Keratinocyte (primary cell): ENCODE results near the gene PHACTR1. TPM values are rescaled to one million over a fixed set of nuclear protein-coding genes. Genes with fewer than 3 reads are reported as not detected.

Source experiments
- DNase-seq: peaks from one replicate; pipeline ENCODE4 v3.0.0-alpha.2; 2011; ENCODE audit warnings: low read depth, missing footprints, low spot score
- FAIRE-seq: peaks from 2 replicates; lab custom pipeline; 2011; peaks lifted over from hg19 to GRCh38; lab: Jason Lieb, UNC
- H2AFZ ChIP-seq: 2 replicates; pipeline ENCODE4 v1.6.0; 2012; ENCODE audit warnings: low read length, control low read depth, inconsistent platforms; ENCODE audit not compliant: control insufficient read depth
- H3K27ac ChIP-seq: 2 replicates; pipeline ENCODE4 v1.5.1; 2011; ENCODE audit warnings: low read length; ENCODE audit not compliant: control insufficient read depth, insufficient read depth
- H3K27me3 ChIP-seq: 3 replicates; pipeline ENCODE4 v1.6.0; 2011; ENCODE audit warnings: low read length; ENCODE audit not compliant: control insufficient read depth, insufficient read depth; ENCODE audit errors: extremely low read depth
- H3K36me3 ChIP-seq, 2 experiments: 2 replicates in 1 of 2; 3 replicates in 1 of 2; pipeline ENCODE4 v1.5.1; 2011; ENCODE audit warnings: low read length in 2 of 2, mild to moderate bottlenecking in 1 of 2; ENCODE audit not compliant: control insufficient read depth in 2 of 2, insufficient read depth in 2 of 2; ENCODE audit errors: extremely low read depth in 1 of 2
- H3K4me1 ChIP-seq: 3 replicates; pipeline ENCODE4 v1.5.1; 2011; ENCODE audit warnings: low read length; ENCODE audit not compliant: control insufficient read depth, insufficient read depth; ENCODE audit errors: extremely low read depth
- H3K4me2 ChIP-seq: 3 replicates; pipeline ENCODE4 v1.6.0; 2011; ENCODE audit warnings: low read depth, low read length; ENCODE audit not compliant: control insufficient read depth, insufficient read depth; ENCODE audit errors: extremely low read depth
- H3K4me3 ChIP-seq, 3 experiments: fragments of 200-600 bp in 1 of 3; sonication (generic) in 1 of 3; 2 replicates in 2 of 3; 3 replicates in 1 of 3; pipeline ENCODE4 v1.5.1; 2011 to 2016; ENCODE audit warnings: low read length in 3 of 3, mild to moderate bottlenecking in 3 of 3, control low read depth in 2 of 3, inconsistent platforms in 1 of 3, low read depth in 1 of 3, mixed read lengths in 1 of 3, mixed run types in 1 of 3, moderate library complexity in 1 of 3; ENCODE audit not compliant: control insufficient read depth in 2 of 3, insufficient read depth in 2 of 3; ENCODE audit errors: extremely low read depth in 1 of 3
- H3K79me2 ChIP-seq: 2 replicates; pipeline ENCODE4 v1.6.0; 2012; ENCODE audit warnings: low read length; ENCODE audit not compliant: control insufficient read depth, insufficient read depth
- H3K9ac ChIP-seq: 3 replicates; pipeline ENCODE4 v1.6.0; 2011; ENCODE audit warnings: low read length; ENCODE audit not compliant: control insufficient read depth, insufficient read depth; ENCODE audit errors: extremely low read depth
- H3K9me1 ChIP-seq: 3 replicates; pipeline ENCODE4 v1.6.0; 2011; ENCODE audit warnings: low read length; ENCODE audit not compliant: control insufficient read depth, insufficient read depth; ENCODE audit errors: extremely low read depth
- H3K9me3 ChIP-seq: 2 replicates; pipeline ENCODE4 v1.5.1; 2012; ENCODE audit warnings: low read depth, low read length; ENCODE audit not compliant: control insufficient read depth
- H4K20me1 ChIP-seq: 3 replicates; pipeline ENCODE4 v1.6.0; 2011; ENCODE audit warnings: low read length; ENCODE audit not compliant: control insufficient read depth, insufficient read depth; ENCODE audit errors: extremely low read depth
- CTCF ChIP-seq, 3 experiments: IDR thresholded peaks in 1 of 3; conservative IDR thresholded peaks in 1 of 3; optimal IDR thresholded peaks in 1 of 3; 2 replicates in 2 of 3; 3 replicates in 1 of 3; pipeline versions ENCODE3 to v1.5.1; 2011; ENCODE audit warnings: low read length in 3 of 3, mild to moderate bottlenecking in 3 of 3, moderate library complexity in 2 of 3, control low read depth in 1 of 3, inconsistent platforms in 1 of 3; ENCODE audit not compliant: insufficient read depth in 2 of 3; ENCODE audit errors: extremely low read depth in 1 of 3
- EZH2 ChIP-seq: IDR thresholded peaks from one replicate; pipeline ENCODE4 v1.6.1; 2012; ENCODE audit warnings: inconsistent platforms, mild to moderate bottlenecking, low read length, moderate library complexity
- dilution Hi-C: fragments of 300-500 bp; cut with MboI; formaldehyde crosslinking; loops from one replicate; pipeline ENCODE4 v1.7.0; 2020; ENCODE audit warnings: low sequenced_read_pairs; ENCODE audit not compliant: extremely low pct_ligation_motif_present
- polyA plus RNA-seq, 5 experiments: library from polyadenylated mRNA; depleted of rRNA in 3 of 5; stranded (reverse) in 3 of 5; stranded (forward) in 1 of 5; unstranded in 1 of 5; fragments of >200 nt; gene quantifications; 1 replicate in 1 of 5; 2 replicates in 3 of 5; 3 replicates in 1 of 5; pipeline versions ENCODE4 v1.2.1 to v1.2.3, GENCODE V29; 2011 to 2012; ENCODE audit warnings: missing spikeins in 2 of 5, low read depth in 1 of 5, low replicate concordance in 1 of 5

Gene PHACTR1
- polyA plus RNA-seq, 1 donor (not counting 4 experiments of a cell fraction or from before 2014, with no cell fraction given): 0.22 TPM

- Histone ChIP-seq H4K20me1 (no peaks in the 10 kb centered on the region), H3K9ac (no peak overlapping the region), H3K36me3 (no peaks in the 10 kb centered on the region), H3K9me3 (no peaks in the 10 kb centered on the region), H3K79me2 (no peaks in the 10 kb centered on the region), H3K27ac (no peak overlapping the region), H3K4me3 (no peak overlapping the region), H3K4me1 (peaks cover 11% of the 10 kb centered on the region), H3K9me1 (no peaks in the 10 kb centered on the region), H3K4me2 (no peak overlapping the region), H2AFZ (no peak overlapping the region), H3K27me3 (no peaks in the 10 kb centered on the region)
- TF ChIP-seq EZH2: no peak
- TF ChIP-seq CTCF (optimal IDR thresholded peaks at IDR 0.05 in 1 of 3, IDR thresholded peaks at IDR 0.05 in 1 of 3, conservative IDR thresholded peaks at IDR 0.05 in 1 of 3; ENCODE audit: extremely low read depth in 1 of 3, insufficient read depth in 2 of 3, low read length in 3 of 3): no peak
- DNase-seq: no peak
- FAIRE-seq: no peak
- dilution Hi-C loops: no loop called here
Observed at GRCh38 chr6:13249817-13250216, 533.2 kb downstream of the PHACTR1 start.

- DNase-seq (no peak), FAIRE-seq (no peak)
- dilution Hi-C loops: no loop called here
- Histone ChIP-seq H3K4me2 (no peak overlapping the region), H4K20me1 (no peaks in the 10 kb centered on the region), H3K9ac (no peak overlapping the region), H3K27ac (no peak overlapping the region), H3K4me3 (no peak overlapping the region), H3K9me3 (no peaks in the 10 kb centered on the region), H3K36me3 (no peaks in the 10 kb centered on the region), H3K4me1 (peaks cover 11% of the 10 kb centered on the region), H3K27me3 (no peaks in the 10 kb centered on the region), H3K79me2 (no peaks in the 10 kb centered on the region), H3K9me1 (no peaks in the 10 kb centered on the region), H2AFZ (no peak overlapping the region)
- TF ChIP-seq CTCF (optimal IDR thresholded peaks at IDR 0.05 in 1 of 3, IDR thresholded peaks at IDR 0.05 in 1 of 3, conservative IDR thresholded peaks at IDR 0.05 in 1 of 3; ENCODE audit: extremely low read depth in 1 of 3, insufficient read depth in 2 of 3, low read length in 3 of 3) (no peak), EZH2 (no peak)
Observed at GRCh38 chr6:13250703-13251102, 534.1 kb downstream of the PHACTR1 start.
